ENCODE results near the gene LURAP1L.
"Not testable (repeated sequence)": the region's sequence is repeated elsewhere in the genome, so short reads cannot be mapped to it uniquely, and the experiment has no call there.

The LURAP1L gene

GRCh38 chr9:12860998-12861397 is 86.2 kb downstream of the LURAP1L start:
- DNase-seq (ENCODE audit: low read depth) = no peak

- DNase-seq (ENCODE audit: low read depth) = no peak
Measured at GRCh38 chr9:12862611-12863410, 88.0 kb downstream of the LURAP1L start.

- no peak for DNase-seq (ENCODE audit: low read depth)
Measured at GRCh38 chr9:12863618-12864017, 88.8 kb downstream of the LURAP1L start.

GRCh38 chr9:12865380-12865779 is 90.6 kb downstream of the LURAP1L start:
- DNase-seq (ENCODE audit: low read depth) = not testable (repeated sequence)

All from activated T-cell treated with anti-CD3 and anti-CD28 coated beads for 1 hour (primary cell).